Stimulated activated CD8-positive, alpha-beta memory T cell treated with anti-CD3 and anti-CD28 coated beads, Interleukin-4, amount 100 ng/mL, for 24 hours (primary cell): ENCODE results near the gene SEPHS2.
A peak's percentile ranks its signal among the peaks of the same experiment; 100 is the strongest.

Experiments used
- DNase-seq: peaks from one replicate; pipeline ENCODE4 v3.0.0-alpha.2; 2020; ENCODE audit warnings: low read depth

SEPHS2 gene

DNA sequence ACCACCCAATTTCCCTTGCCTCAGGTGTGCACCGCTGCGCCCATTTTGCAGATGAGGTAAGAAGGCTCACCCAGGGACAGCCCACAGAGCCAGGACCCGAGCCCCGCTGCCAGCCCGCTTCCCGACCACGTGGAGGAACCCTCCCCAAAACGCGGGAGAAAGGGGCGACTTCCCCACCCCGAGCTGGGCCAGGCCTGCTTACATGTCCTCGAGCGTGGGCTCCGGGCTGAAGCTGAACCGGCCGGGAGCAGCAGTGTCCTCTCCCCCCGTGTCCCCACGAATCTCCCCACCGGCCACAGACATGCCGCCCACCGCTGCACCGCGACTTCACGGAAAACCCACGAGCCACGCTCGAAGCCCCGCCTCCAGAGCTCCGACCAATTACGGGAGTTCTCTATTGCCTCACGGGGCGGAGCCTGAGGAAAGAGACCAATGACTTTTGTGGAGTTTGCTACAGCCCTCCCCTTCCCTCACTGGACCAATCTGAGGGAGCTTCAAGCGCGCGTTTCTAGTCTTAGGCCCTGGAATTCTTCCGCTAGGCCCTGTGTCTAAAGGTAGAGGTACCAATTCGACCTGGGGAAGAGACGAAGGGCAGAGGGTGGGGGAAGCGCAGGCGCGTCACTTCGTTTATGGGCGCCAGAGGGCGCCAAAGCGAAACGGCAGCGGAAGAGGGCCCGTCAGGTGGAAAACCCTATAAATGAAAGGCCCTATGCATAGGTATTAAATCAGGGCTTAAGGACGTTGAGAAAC is 15.8 kb downstream of the SEPHS2 start, which contains the start of gene DCTPP1:
Gene DCTPP1, minus strand, starts transcription at position 353 of the 750 bp plus-strand sequence. Its CDS starts 50 bp downstream, at position 303.
- peak; percentile 92 for DNase-seq

DNA sequence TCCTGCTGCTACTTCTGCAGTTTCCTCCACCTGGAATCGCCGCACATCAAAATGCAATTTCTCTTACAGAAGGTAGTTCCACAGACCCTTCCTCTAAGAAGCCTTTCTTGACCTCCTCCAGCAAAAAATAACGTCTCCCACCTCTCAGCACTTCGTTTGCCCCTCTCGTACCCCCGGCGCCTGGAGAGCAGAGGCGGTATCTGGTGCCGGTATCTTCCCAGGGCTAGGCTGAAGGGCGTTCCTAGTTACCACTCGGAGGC is 16.3 kb downstream of the SEPHS2 start:
- no peak for DNase-seq

DNA sequence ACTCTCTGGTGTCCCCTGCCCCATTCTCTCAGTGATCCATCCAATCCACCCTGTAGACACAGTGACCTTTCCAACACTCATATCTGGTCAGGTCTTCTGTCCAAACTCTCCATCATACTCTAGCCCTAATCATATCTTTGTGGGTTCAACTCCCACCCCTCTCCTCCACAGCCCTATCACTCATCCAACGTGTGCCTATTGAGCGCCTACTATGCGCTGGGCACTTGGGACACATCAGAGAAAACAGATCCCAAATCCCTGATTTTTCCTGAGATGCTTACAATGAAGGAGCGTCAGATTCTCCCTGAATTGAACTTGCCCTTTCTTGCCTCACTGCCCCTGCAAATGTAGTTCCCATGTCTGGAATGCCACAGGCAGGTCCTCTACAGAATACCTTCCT is 17.6 kb downstream of the SEPHS2 start:
- DNase-seq: no peak

GRCh38 chr16:30421010-30421409 is 24.7 kb downstream of the SEPHS2 start:
- no peak for DNase-seq

DNA sequence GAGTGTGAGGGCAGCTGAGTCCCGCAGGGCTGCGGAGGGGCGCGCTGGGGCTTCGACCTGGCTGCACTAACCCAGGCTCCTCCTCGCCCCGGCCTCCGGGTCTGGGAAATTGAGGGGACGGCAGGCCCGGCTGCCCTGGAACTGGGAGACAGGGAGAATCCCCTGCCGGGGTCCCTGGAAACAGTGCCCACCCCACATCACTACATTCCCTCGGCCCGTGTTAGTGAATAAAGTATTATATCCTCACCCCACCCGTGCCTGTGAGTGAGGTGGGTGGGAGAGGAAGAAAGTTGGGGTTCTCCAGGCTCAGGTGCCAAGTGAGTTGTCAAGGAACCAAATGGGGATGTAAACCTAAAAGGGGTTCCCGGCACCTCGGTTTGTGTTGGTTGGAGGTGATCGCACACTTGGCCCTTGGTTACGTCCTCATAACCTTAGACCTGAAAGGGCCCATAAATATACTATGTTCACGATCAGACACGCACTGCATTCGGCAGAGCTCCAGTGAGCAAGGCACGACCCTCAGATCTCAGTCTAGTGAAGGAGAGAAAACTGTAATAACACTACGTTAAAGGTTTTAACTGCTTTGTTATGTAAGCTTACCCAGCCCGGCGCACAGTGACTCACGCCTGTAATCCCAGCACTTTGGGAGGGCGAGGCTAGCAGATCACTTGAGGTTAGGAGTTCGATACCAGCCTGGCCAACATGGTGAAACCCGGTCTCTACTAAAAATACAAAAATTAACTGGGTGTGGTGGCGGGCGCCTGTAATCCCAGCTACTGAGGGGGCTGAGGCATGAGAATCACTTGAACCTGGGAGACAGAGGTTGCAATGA is 27.1 kb downstream of the SEPHS2 start:
- no peak for DNase-seq

- peak; percentile 82 for DNase-seq
Observed at GRCh38 chr16:30417529-30418349, 27.9 kb downstream of the SEPHS2 start.

- no peak for DNase-seq
Observed at GRCh38 chr16:30416624-30417528, 28.8 kb downstream of the SEPHS2 start.

DNA sequence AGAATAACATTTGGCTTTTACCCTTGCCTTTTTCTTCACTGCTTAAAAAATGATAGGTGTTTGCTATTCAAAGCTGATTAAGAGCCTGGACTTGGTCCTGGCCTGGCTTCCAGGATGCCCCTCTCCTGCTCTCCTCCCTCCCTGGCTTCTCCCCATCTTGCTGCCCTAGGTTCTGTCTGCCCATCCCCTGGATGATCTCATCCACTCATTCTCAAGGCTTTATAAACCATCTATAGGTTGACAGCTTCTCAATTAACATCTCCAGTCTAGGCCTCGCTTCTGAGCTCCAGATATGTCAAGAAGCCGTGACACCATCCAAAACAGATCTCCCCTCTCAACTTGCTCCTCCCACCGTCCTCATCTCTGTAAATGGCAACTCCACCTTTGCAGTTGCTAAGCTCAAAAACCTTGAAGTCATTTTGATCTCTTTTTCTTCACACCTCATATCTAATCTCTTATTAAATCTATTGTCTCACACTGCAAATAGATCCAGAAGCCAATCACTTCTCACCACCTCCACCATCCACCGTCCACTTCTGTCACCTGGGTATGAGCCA is 29.5 kb downstream of the SEPHS2 start:
- DNase-seq: no peak

DNA sequence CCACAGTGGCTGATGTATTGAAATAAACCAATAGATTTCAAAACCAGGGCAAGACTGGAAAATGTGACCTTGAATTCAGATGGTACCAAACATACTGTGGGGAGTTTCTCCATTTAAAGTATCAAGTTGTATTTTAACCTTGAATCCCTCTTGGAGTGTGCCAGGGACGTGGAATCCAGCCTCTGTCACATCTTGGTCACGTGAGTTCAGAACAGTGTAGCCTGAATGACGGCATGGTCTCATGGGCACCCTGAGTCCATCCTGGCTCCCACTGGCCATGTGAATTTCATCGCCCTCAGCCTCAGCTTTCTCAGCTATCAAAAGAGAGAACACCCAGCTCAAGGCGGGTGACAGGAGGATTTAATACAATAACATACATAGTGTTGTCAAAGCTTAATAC is 31.5 kb downstream of the SEPHS2 start:
- DNase-seq: no peak

GRCh38 chr16:30413112-30413806 is 32.4 kb downstream of the SEPHS2 start:
- no peak for DNase-seq

DNA sequence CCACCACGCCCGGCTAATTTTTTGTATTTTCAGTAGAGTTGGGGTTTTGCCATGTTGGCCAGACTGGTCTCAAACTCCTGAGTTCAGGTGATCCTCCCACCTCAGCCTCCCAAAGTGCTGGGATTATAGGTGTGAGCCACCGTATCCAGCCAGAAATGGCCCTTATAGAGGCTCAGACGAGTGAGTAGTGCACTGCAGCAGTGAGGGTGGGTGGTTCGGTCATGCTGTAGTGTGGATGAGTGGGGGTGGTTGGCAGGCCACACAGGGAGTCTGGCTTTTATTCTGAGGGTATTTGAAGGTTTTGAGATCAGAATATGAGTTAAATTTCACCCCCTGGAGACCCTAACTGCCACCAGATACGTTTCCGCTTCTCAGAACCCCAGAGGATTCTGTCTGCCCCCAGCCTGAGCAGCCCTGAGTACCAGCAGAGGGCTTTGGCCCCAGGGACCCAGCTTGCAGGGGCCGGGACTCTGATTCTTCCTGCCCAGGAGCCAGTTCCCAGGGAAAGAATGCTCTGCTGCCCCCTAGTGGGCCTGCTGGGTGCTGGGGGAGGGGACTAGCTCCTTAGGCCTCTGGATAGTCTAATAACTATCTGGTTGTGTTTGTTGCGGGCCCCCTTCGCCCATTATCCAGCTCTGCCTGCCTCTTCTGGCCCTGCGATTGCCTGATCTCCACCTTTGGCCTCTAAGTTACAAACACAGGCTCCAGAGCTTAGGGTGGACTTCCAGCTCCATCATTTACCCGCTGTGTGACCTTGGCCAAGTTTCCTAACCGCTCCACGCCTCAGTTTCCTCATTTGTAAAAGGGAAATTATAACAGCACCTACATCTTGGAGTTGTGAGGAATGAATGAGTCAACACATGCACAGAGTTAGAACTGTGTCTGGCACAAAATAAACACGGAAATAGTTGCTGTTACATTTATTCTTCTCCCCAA is 36.3 kb downstream of the SEPHS2 start:
- DNase-seq: peak; percentile 84

DNA sequence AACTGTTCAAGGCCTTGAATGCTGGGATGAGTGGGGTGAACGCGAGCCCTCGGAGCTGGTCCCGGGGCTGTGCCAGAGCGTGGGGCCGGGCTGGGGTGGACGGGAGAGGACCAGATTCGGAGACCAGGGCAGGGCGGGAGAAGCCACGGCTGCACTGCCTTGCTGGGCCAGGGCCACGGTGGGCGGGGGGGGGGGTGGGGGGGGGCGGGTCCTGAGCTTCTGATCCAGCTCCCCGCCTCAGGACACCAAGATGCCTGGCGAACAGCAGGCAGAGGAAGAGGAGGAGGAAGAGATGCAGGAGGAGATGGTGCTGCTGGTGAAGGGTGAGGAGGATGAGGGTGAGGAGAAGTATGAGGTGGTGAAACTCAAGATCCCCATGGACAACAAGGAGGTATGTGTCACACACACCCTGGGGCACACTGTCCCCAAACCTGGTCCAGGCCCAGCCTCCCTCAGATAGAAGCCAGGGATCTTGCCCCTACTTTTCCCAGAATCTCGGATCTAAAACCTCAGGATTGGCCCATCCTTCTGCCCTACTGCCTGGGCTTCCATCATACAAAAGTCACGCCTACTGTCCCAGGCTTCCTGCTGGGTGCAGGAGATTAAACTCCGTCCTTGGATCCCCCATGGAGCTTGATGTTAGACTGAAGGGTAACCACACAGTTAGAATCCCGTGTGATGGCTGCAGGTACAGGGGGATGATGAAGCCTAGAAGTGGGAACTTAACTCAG is 37.7 kb downstream of the SEPHS2 start:
- no peak for DNase-seq

GRCh38 chr16:30407102-30407803 is 38.4 kb downstream of the SEPHS2 start, which contains the start of gene ZNF771:
Gene ZNF771 (plus strand): TSS chr16:30407606. CDS start chr16:30408054, 448 bp downstream.
- peak; percentile 93 for DNase-seq

- no peak for DNase-seq
Observed at GRCh38 chr16:30406795-30407101, 38.9 kb downstream of the SEPHS2 start.

GRCh38 chr16:30401768-30402425 is 43.8 kb downstream of the SEPHS2 start:
- DNase-seq: no peak

- DNase-seq: no peak
Observed at GRCh38 chr16:30399435-30400186, 46.1 kb downstream of the SEPHS2 start.
